H7 (cell line): Measurements from ENCODE around the gene BLOC1S5. TPM values are rescaled to one million over a fixed set of nuclear protein-coding genes. Genes with fewer than 3 reads are reported as not detected.

Experiments
- DNase-seq: peaks from one replicate; pipeline ENCODE4 v3.0.0; 2012
- H3K27me3 ChIP-seq: 2 replicates; pipeline ENCODE4 v1.6.0; 2011; ENCODE audit warnings: mild to moderate bottlenecking, low read length; ENCODE audit not compliant: control insufficient read depth, insufficient read depth
- H3K36me3 ChIP-seq: replicated peaks from 2 replicates; pipeline ENCODE4 v1.5.1; 2011; ENCODE audit warnings: low read length; ENCODE audit not compliant: control insufficient read depth, insufficient read depth
- H3K4me3 ChIP-seq: 2 replicates; pipeline ENCODE4 v1.5.1; 2011; ENCODE audit warnings: low read depth, mild to moderate bottlenecking, control low read depth, low read length, moderate library complexity; ENCODE audit not compliant: insufficient read depth
- total RNA-seq: library from RNA; depleted of rRNA; stranded (reverse); fragments of >200 nt; shearing (Covaris generic); gene quantifications from 2 replicates; pipeline ENCODE4 v1.2.3, GENCODE V29; 2014

BLOC1S5 gene
- total RNA-seq, 1 experiment from 2014 or later = 15.6 TPM

- Histone ChIP-seq H3K27me3 (no peaks in the 10 kb centered on the region), H3K4me3 (no peak overlapping the region), H3K36me3 (peaks cover 23% of the 10 kb centered on the region)
- no peak for DNase-seq
These were observed 23.9 kb upstream of the BLOC1S5 start for GRCh38 chr6:8087870-8088754.

GRCh38 chr6:8086755-8087306, 22.6 kb upstream of the BLOC1S5 start:
- H3K36me3 ChIP-seq = peaks cover 23% of the 10 kb centered on the region
- no peak overlapping the region for H3K4me3 ChIP-seq
- H3K27me3 ChIP-seq = no peaks in the 10 kb centered on the region
- no peak for DNase-seq

GRCh38 chr6:8085053-8085511, 20.9 kb upstream of the BLOC1S5 start:
- peaks cover 21% of the 10 kb centered on the region for H3K36me3 ChIP-seq
- H3K27me3 ChIP-seq = no peaks in the 10 kb centered on the region
- H3K4me3 ChIP-seq = no peak overlapping the region
- no peak for DNase-seq

GRCh38 chr6:8084586-8084985, 20.4 kb upstream of the BLOC1S5 start:
- Histone ChIP-seq H3K36me3 (peaks cover 21% of the 10 kb centered on the region), H3K4me3 (no peak overlapping the region), H3K27me3 (no peaks in the 10 kb centered on the region)
- no peak for DNase-seq

GRCh38 chr6:8082954-8083858, 19.0 kb upstream of the BLOC1S5 start:
- Histone ChIP-seq H3K36me3 (peaks cover 9% of the 10 kb centered on the region), H3K4me3 (no peak overlapping the region), H3K27me3 (no peaks in the 10 kb centered on the region)
- no peak for DNase-seq

- no peak overlapping the region for H3K4me3 ChIP-seq
- H3K36me3 ChIP-seq = peaks cover 3% of the 10 kb centered on the region
- DNase-seq = no peak
- H3K27me3 ChIP-seq = no peaks in the 10 kb centered on the region
These were observed 18.4 kb upstream of the BLOC1S5 start for GRCh38 chr6:8082572-8082953.

GRCh38 chr6:8080362-8081151, 16.4 kb upstream of the BLOC1S5 start:
- Histone ChIP-seq H3K27me3 (no peaks in the 10 kb centered on the region), H3K4me3 (no peak overlapping the region), H3K36me3 (no peaks in the 10 kb centered on the region; the same call in 1 of the 2 replicates)
- no peak for DNase-seq

- Histone ChIP-seq H3K36me3 (no peaks in the 10 kb centered on the region; the same call in 1 of the 2 replicates), H3K27me3 (no peaks in the 10 kb centered on the region), H3K4me3 (no peak overlapping the region)
- no peak for DNase-seq
These were observed 14.9 kb upstream of the BLOC1S5 start for GRCh38 chr6:8079126-8079525.

- no peak overlapping the region for H3K4me3 ChIP-seq
- H3K36me3 ChIP-seq = no peaks in the 10 kb centered on the region; the same call in none of the 2 replicates
- H3K27me3 ChIP-seq = no peaks in the 10 kb centered on the region
- DNase-seq = no peak
These were observed 13.8 kb upstream of the BLOC1S5 start for GRCh38 chr6:8077991-8078390.

GRCh38 chr6:8075704-8076103, 11.5 kb upstream of the BLOC1S5 start:
- Histone ChIP-seq H3K4me3 (no peak overlapping the region), H3K27me3 (no peaks in the 10 kb centered on the region), H3K36me3 (no peaks in the 10 kb centered on the region; the same call in none of the 2 replicates)
- no peak for DNase-seq

GRCh38 chr6:8075185-8075584, 11.0 kb upstream of the BLOC1S5 start:
- no peak for DNase-seq
- H3K36me3 ChIP-seq = no peaks in the 10 kb centered on the region; the same call in none of the 2 replicates
- H3K27me3 ChIP-seq = no peaks in the 10 kb centered on the region
- H3K4me3 ChIP-seq = no peak overlapping the region

- Histone ChIP-seq H3K4me3 (no peak overlapping the region), H3K27me3 (no peaks in the 10 kb centered on the region), H3K36me3 (no peaks in the 10 kb centered on the region; the same call in none of the 2 replicates)
- DNase-seq = no peak
These were observed 10.0 kb upstream of the BLOC1S5 start for GRCh38 chr6:8074213-8074612.

- H3K36me3 ChIP-seq = no peaks in the 10 kb centered on the region; the same call in none of the 2 replicates
- DNase-seq = no peak
- no peaks in the 10 kb centered on the region for H3K27me3 ChIP-seq
- no peak overlapping the region for H3K4me3 ChIP-seq
These were observed 9.6 kb upstream of the BLOC1S5 start for GRCh38 chr6:8073758-8074157.

GRCh38 chr6:8070718-8071117, 6.5 kb upstream of the BLOC1S5 start:
- no peak overlapping the region for H3K4me3 ChIP-seq
- DNase-seq = no peak
- H3K27me3 ChIP-seq = no peaks in the 10 kb centered on the region
- no peaks in the 10 kb centered on the region; the same call in 1 of the 2 replicates for H3K36me3 ChIP-seq
